Mesenchymal stem cell (in vitro differentiated cells and primary cell): Measurements from ENCODE around the gene RAB3D.

ENCODE experiments used
- DNase-seq: peaks from one replicate; pipeline ENCODE4 v3.0.0-alpha.2; 2013
- H2AFZ ChIP-seq: one replicate; pipeline ENCODE4 v1.6.1; 2013; ENCODE audit warnings: low read depth, mild to moderate bottlenecking, control low read depth, inconsistent platforms, low read length, moderate library complexity
- H2AK5ac ChIP-seq: 2 replicates; pipeline ENCODE4 v1.6.1; 2013; ENCODE audit warnings: low read length, moderate library complexity, mild to moderate bottlenecking, inconsistent platforms; ENCODE audit not compliant: severe bottlenecking
- H2BK120ac ChIP-seq: one replicate; pipeline ENCODE4 v1.6.1; 2013; ENCODE audit warnings: low read depth, mild to moderate bottlenecking, inconsistent platforms, low read length, moderate library complexity
- H2BK12ac ChIP-seq, 2 experiments: one replicate each; pipeline ENCODE4 v1.6.1; 2013; ENCODE audit warnings: inconsistent platforms in 2 of 2, low read length in 2 of 2, mild to moderate bottlenecking in 2 of 2, moderate library complexity in 2 of 2, control low read depth in 1 of 2
- H2BK15ac ChIP-seq: one replicate; pipeline ENCODE4 v1.6.1; 2013; ENCODE audit warnings: mild to moderate bottlenecking, low read depth, inconsistent platforms; ENCODE audit not compliant: poor library complexity, severe bottlenecking
- H2BK5ac ChIP-seq: 2 replicates; pipeline ENCODE4 v1.6.1; 2013; ENCODE audit warnings: low read depth, mild to moderate bottlenecking, low read length, control low read depth, inconsistent platforms; ENCODE audit not compliant: poor library complexity, severe bottlenecking
- H3K14ac ChIP-seq, 2 experiments: one replicate each; pipeline ENCODE4 v1.6.1; 2013; ENCODE audit warnings: inconsistent platforms in 2 of 2, low read length in 2 of 2, control low read depth in 1 of 2, mild to moderate bottlenecking in 1 of 2, moderate library complexity in 1 of 2
- H3K18ac ChIP-seq, 2 experiments: one replicate each; pipeline ENCODE4 v1.6.1; 2013; ENCODE audit warnings: inconsistent platforms in 2 of 2, low read length in 2 of 2, control low read depth in 1 of 2, low read depth in 1 of 2, mild to moderate bottlenecking in 1 of 2
- H3K23ac ChIP-seq, 2 experiments: one replicate each; pipeline ENCODE4 v1.6.1; 2013; ENCODE audit warnings: inconsistent platforms in 2 of 2, low read length in 2 of 2, mild to moderate bottlenecking in 2 of 2, moderate library complexity in 2 of 2, control low read depth in 1 of 2
- H3K27ac ChIP-seq: 2 replicates; pipeline ENCODE4 v1.5.1; 2013; ENCODE audit warnings: mild to moderate bottlenecking, moderate library complexity, low read length, control low read depth, inconsistent platforms; ENCODE audit not compliant: poor library complexity, severe bottlenecking
- H3K27me3 ChIP-seq, 2 experiments: 2 replicates each; pipeline versions ENCODE4 v1.6.1 to v1.7.0; 2013; ENCODE audit warnings: low read length in 2 of 2, mild to moderate bottlenecking in 2 of 2, moderate library complexity in 2 of 2, control low read depth in 1 of 2, inconsistent platforms in 1 of 2; ENCODE audit not compliant: control insufficient read depth in 1 of 2, insufficient read depth in 1 of 2
- H3K36me3 ChIP-seq, 2 experiments: 2 replicates each; pipeline versions ENCODE4 v1.6.1 to v1.7.0; 2013; ENCODE audit warnings: low read length in 2 of 2, control low read depth in 1 of 2, inconsistent platforms in 1 of 2, low read depth in 1 of 2, mild to moderate bottlenecking in 1 of 2; ENCODE audit not compliant: insufficient read depth in 2 of 2, control insufficient read depth in 1 of 2
- H3K4ac ChIP-seq, 2 experiments: one replicate each; pipeline ENCODE4 v1.6.1; 2013; ENCODE audit warnings: inconsistent platforms in 2 of 2, low read length in 2 of 2, mild to moderate bottlenecking in 2 of 2, moderate library complexity in 2 of 2, control low read depth in 1 of 2, low read depth in 1 of 2
- H3K4me1 ChIP-seq: 2 replicates; pipeline ENCODE4 v1.6.1; 2013; ENCODE audit warnings: low read depth, low read length, control low read depth; ENCODE audit not compliant: control insufficient read depth, insufficient read depth
- H3K4me2 ChIP-seq: 2 replicates; pipeline ENCODE4 v1.6.1; 2013; ENCODE audit warnings: low read length, mild to moderate bottlenecking, inconsistent platforms; ENCODE audit not compliant: poor library complexity, severe bottlenecking
- H3K4me3 ChIP-seq, 2 experiments: 2 replicates each; pipeline versions ENCODE4 v1.5.1 to v1.7.0; 2013; ENCODE audit warnings: low read length in 2 of 2, mild to moderate bottlenecking in 2 of 2, control low read depth in 1 of 2, low read depth in 1 of 2; ENCODE audit not compliant: insufficient read depth in 1 of 2
- H3K79me1 ChIP-seq: replicated peaks from 2 replicates; pipeline ENCODE4 v1.6.1; 2013; ENCODE audit warnings: mild to moderate bottlenecking, control low read depth, low read length, inconsistent platforms; ENCODE audit not compliant: poor library complexity, severe bottlenecking
- H3K9ac ChIP-seq: 2 replicates; pipeline ENCODE4 v1.7.0; 2013; ENCODE audit warnings: mild to moderate bottlenecking, low read length, moderate library complexity
- H3K9me3 ChIP-seq: 2 replicates; pipeline ENCODE4 v1.7.0; 2013; ENCODE audit warnings: mild to moderate bottlenecking, low read length; ENCODE audit not compliant: control insufficient read depth
- H4K8ac ChIP-seq: one replicate; pipeline ENCODE4 v1.6.1; 2013; ENCODE audit warnings: inconsistent platforms, mild to moderate bottlenecking, low read length, moderate library complexity
- H4K91ac ChIP-seq: one replicate; pipeline ENCODE4 v1.6.1; 2013; ENCODE audit warnings: mild to moderate bottlenecking, low read length, inconsistent platforms
- WGBS: methylation state at CpG from one replicate; pipeline ENCODE4 v1.1.7; 2013; ENCODE audit warnings: mixed read lengths; 5-methylcytosine and 5-hydroxymethylcytosine counted together

Gene RAB3D

GRCh38 chr19:11296264-11296663 lies 43.2 kb downstream of the RAB3D start:
- H3K18ac ChIP-seq = no peak overlapping the region
- peaks cover 2% of the 10 kb centered on the region for H3K4me1 ChIP-seq
- H3K27me3 ChIP-seq = peaks cover 14 to 17% of the 10 kb centered on the region in 2 experiments
- no peak overlapping the region for H4K8ac ChIP-seq
- H2BK5ac ChIP-seq = no peak overlapping the region
- H2BK12ac ChIP-seq = peak overlapping the region in 1 of 2 experiments; percentile 29
- H2BK120ac ChIP-seq = no peak overlapping the region
- no peaks in the 10 kb centered on the region for H3K36me3 ChIP-seq
- H3K23ac ChIP-seq = no peak overlapping the region
- H2AFZ ChIP-seq = no peak overlapping the region
- H3K4me2 ChIP-seq = no peak overlapping the region
- H2AK5ac ChIP-seq = no peak overlapping the region
- H3K79me1 ChIP-seq = no peaks in the 10 kb centered on the region
- no peak overlapping the region for H3K27ac ChIP-seq
- H4K91ac ChIP-seq = no peak overlapping the region
- no peak overlapping the region for H2BK15ac ChIP-seq
- no peak overlapping the region for H3K9ac ChIP-seq
- H3K9me3 ChIP-seq = no peaks in the 10 kb centered on the region
- DNase-seq = no peak
- 67% methylated on average over 7 of the region's 7 CpGs for WGBS
- no peak overlapping the region for H3K14ac ChIP-seq
- H3K4me3 ChIP-seq = no peak overlapping the region
- no peak overlapping the region for H3K4ac ChIP-seq

DNA sequence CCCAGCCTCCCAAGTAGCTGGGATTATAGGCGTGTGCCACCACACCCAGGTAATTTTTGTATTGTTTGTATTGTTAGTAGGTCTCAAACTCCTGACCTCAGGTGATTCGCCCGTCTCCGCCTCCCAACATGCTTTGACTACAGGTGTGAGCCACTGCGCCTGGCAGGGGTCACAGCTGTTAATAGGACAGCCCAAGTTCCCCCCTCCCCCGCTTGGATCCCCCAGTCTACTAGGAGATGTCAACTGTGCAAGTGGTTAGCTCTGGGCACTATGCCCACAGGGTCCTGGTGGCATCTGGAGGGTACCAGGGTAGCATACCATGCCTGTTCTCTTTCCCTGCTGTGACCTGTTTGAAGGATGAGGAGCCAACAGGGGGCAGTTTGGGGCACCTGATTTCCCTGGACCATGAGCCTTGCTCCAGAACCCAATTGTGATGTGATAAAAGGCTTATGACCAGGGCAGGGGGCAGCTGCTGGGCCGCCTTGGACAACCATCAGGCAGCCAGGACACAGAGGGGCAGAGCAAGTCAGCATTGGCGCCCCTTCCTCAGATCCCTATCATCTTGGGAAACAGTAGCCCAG lies 43.7 kb downstream of the RAB3D start, which contains the start of gene TSPAN16:
Gene TSPAN16 (plus strand): TSS at position 496 of the 581 bp plus-strand sequence. CDS start 138 bp downstream, outside the sequence.
- no peak within 1 kb of the TSS for H4K91ac ChIP-seq

DNA sequence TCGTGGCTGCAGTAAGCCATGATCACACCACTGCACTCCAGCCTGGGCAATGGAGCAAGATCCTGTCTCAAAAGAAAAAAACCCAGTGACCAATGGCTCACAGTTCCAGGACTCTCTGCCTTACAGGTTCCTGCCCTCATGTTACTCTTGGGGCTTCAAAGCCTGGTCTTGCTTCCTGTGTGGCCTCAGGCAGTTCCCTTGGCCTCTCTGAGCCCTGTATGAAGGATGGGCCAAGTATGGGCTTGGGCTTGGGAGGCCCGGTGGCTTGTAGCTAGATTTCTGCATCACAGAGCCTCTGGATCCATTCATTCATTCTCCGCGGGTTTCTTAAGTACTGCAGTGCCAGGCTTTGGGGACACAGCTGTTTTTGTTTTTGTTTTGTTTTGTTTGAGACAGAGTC lies 44.3 kb downstream of the RAB3D start:
- Histone ChIP-seq H3K23ac (no peak overlapping the region), H2BK12ac (peak overlapping the region in 1 of 2 experiments; percentile 67), H3K4me2 (no peak overlapping the region), H3K79me1 (no peaks in the 10 kb centered on the region), H3K9me3 (no peaks in the 10 kb centered on the region), H2AFZ (no peak overlapping the region), H2AK5ac (no peak overlapping the region), H3K36me3 (no peaks in the 10 kb centered on the region), H3K4me3 (no peak overlapping the region), H2BK5ac (no peak overlapping the region), H3K18ac (no peak overlapping the region), H3K9ac (no peak overlapping the region), H4K8ac (no peak overlapping the region), H3K4ac (no peak overlapping the region), H3K14ac (no peak overlapping the region), H3K27me3 (peaks cover 3 to 7% of the 10 kb centered on the region in 2 experiments), H3K4me1 (peaks cover 2% of the 10 kb centered on the region), H3K27ac (no peak overlapping the region), H2BK15ac (no peak overlapping the region), H2BK120ac (no peak overlapping the region), H4K91ac (no peak overlapping the region)
- 93% methylated on average over 4 of the region's 4 CpGs for WGBS
- no peak for DNase-seq

More for the DNA sequence above, 43.7 kb downstream of the RAB3D start, which contains the start of gene TSPAN16:
- Histone ChIP-seq H3K9me3 (no peaks in the 10 kb centered on the region), H4K8ac (no peak within 1 kb of the TSS), H3K9ac (no peak within 1 kb of the TSS), H3K27ac (no peak within 1 kb of the TSS), H3K18ac (peak within 1 kb of the TSS in 1 of 2 experiments; percentile 55), H3K79me1 (no peaks in the 10 kb centered on the region), H2BK120ac (no peak within 1 kb of the TSS), H2BK15ac (no peak within 1 kb of the TSS), H3K27me3 (peaks cover 9 to 12% of the 10 kb centered on the region in 2 experiments), H3K23ac (no peak within 1 kb of the TSS), H2AK5ac (no peak within 1 kb of the TSS), H2AFZ (no peak within 1 kb of the TSS), H2BK5ac (no peak within 1 kb of the TSS), H3K4ac (no peak within 1 kb of the TSS), H3K4me2 (no peak within 1 kb of the TSS), H3K4me1 (peaks cover 2% of the 10 kb centered on the region), H3K4me3 (no peak within 1 kb of the TSS), H3K14ac (no peak within 1 kb of the TSS), H3K36me3 (no peaks in the 10 kb centered on the region), H2BK12ac (peak within 1 kb of the TSS; percentile 29 to 67)
- no peak for DNase-seq
- WGBS = 90% methylated on average over 7 of the region's 8 CpGs

- H2AFZ ChIP-seq = peak overlapping the region; percentile 11
- peaks cover 0 to 5% of the 10 kb centered on the region in 2 experiments for H3K27me3 ChIP-seq
- H4K91ac ChIP-seq = peak overlapping the region; percentile 93
- no peak overlapping the region for H2AK5ac ChIP-seq
- peak overlapping the region; percentile 74 for H3K4me2 ChIP-seq
- WGBS = 21% methylated on average over 34 of the region's 41 CpGs
- H3K9ac ChIP-seq = peak overlapping the region; percentile 74
- peak overlapping the region; percentile 98 for H4K8ac ChIP-seq
- no peak overlapping the region for H3K27ac ChIP-seq
- DNase-seq = peak; percentile 91
- H3K9me3 ChIP-seq = no peaks in the 10 kb centered on the region
- no peaks in the 10 kb centered on the region for H3K36me3 ChIP-seq
- H2BK120ac ChIP-seq = no peak overlapping the region
- H3K14ac ChIP-seq = no peak overlapping the region
- no peak overlapping the region for H2BK5ac ChIP-seq
- H3K4me1 ChIP-seq = peaks cover 2% of the 10 kb centered on the region
- H2BK12ac ChIP-seq = no peak overlapping the region
- no peak overlapping the region for H3K23ac ChIP-seq
- peak overlapping the region in 1 of 2 experiments; percentile 61 for H3K4me3 ChIP-seq
- peak overlapping the region; percentile 84 to 94 for H3K4ac ChIP-seq
- peak overlapping the region; percentile 55 to 96 for H3K18ac ChIP-seq
- H3K79me1 ChIP-seq = no peaks in the 10 kb centered on the region
- H2BK15ac ChIP-seq = peak overlapping the region; percentile 88
These were observed 45.7 kb downstream of the RAB3D start for GRCh38 chr19:11293433-11294389.
